GM23248 (cell line): Measurements from ENCODE around the gene ATP6V0B.

Experiments
- EZH2 ChIP-seq: fragments of 200-600 bp; sonication (generic); IDR thresholded peaks from 2 replicates; pipeline ENCODE4 v1.6.1; 2018; ENCODE audit warnings: antibody characterized with exemption, mild to moderate bottlenecking; ENCODE audit not compliant: insufficient read depth, poor library complexity, severe bottlenecking
- EZH2phosphoT487 ChIP-seq: fragments of 200-600 bp; sonication (generic); IDR thresholded peaks from 2 replicates; pipeline ENCODE4 v1.6.1; 2018; ENCODE audit warnings: antibody characterized with exemption, moderate library complexity, mild to moderate bottlenecking, low read depth; ENCODE audit not compliant: insufficient read depth

- TF ChIP-seq EZH2phosphoT487: no peak
- TF ChIP-seq EZH2: no peak
Observed at GRCh38 chr1:43976890-43977289, 2.1 kb downstream of the ATP6V0B start.
